RWPE2 (cell line): ENCODE results near the gene ATP2A3.

Experiments used
- ATAC-seq: fragments of 200-7000 bp; cut with Tn5 transposase; 3 replicates; pipeline ENCODE4 v1.9.1; 2021; ENCODE audit warnings: low read depth
- DNase-seq: peaks from one replicate; pipeline ENCODE4 v3.0.0-alpha.2; 2020; ENCODE audit warnings: low spot score
- H3K27ac ChIP-seq: fragments of 450-650 bp; 2 replicates; pipeline ENCODE4 v1.5.1; 2017; ENCODE audit warnings: mild to moderate bottlenecking; ENCODE audit not compliant: poor library complexity, severe bottlenecking
- H3K27me3 ChIP-seq: fragments of 250-450 bp; sonication (Bioruptor Pico); 2 replicates; pipeline ENCODE4 v1.5.1; 2021; ENCODE audit warnings: mild to moderate bottlenecking, moderate library complexity; ENCODE audit not compliant: insufficient read depth, poor library complexity, severe bottlenecking
- H3K36me3 ChIP-seq: fragments of 250-450 bp; sonication (Bioruptor Pico); 2 replicates; pipeline ENCODE4 v1.5.1; 2020; ENCODE audit warnings: low read depth, mild to moderate bottlenecking, moderate library complexity
- H3K4me1 ChIP-seq: fragments of 250-450 bp; sonication (Bioruptor Pico); 2 replicates; pipeline ENCODE4 v1.5.1; 2021; ENCODE audit warnings: mild to moderate bottlenecking, moderate library complexity; ENCODE audit not compliant: insufficient read depth, poor library complexity, severe bottlenecking
- H3K4me3 ChIP-seq: fragments of 250-450 bp; sonication (Bioruptor Pico); 2 replicates; pipeline ENCODE4 v1.5.1; 2021; ENCODE audit warnings: mild to moderate bottlenecking, moderate library complexity; ENCODE audit not compliant: severe bottlenecking
- H3K9me3 ChIP-seq: fragments of 250-450 bp; sonication (Bioruptor Pico); 2 replicates; pipeline ENCODE4 v1.5.1; 2021; ENCODE audit warnings: mild to moderate bottlenecking, moderate library complexity; ENCODE audit not compliant: severe bottlenecking
- CTCF ChIP-seq: fragments of 450-650 bp; IDR thresholded peaks from one replicate; pipeline ENCODE4 v1.5.1; 2017; ENCODE audit warnings: mild to moderate bottlenecking, moderate library complexity; ENCODE audit not compliant: poor library complexity, severe bottlenecking

Gene ATP2A3

GRCh38 chr17:4004517-4005295 lies 40.5 kb upstream of the ATP2A3 start:
- ATAC-seq (no peak), DNase-seq (no peak)
- H3K27me3 ChIP-seq: no peaks in the 10 kb centered on the region
- peak; percentile 73 for TF ChIP-seq CTCF
- H3K36me3 ChIP-seq: peaks cover 14% of the 10 kb centered on the region
- H3K4me3 ChIP-seq: no peak overlapping the region
- no peaks in the 10 kb centered on the region for H3K4me1 ChIP-seq
- no peak overlapping the region for H3K27ac ChIP-seq
- no peaks in the 10 kb centered on the region for H3K9me3 ChIP-seq

- ATAC-seq (no peak), DNase-seq (no peak)
- Histone ChIP-seq H3K4me3 (no peak overlapping the region), H3K9me3 (no peaks in the 10 kb centered on the region), H3K4me1 (no peaks in the 10 kb centered on the region), H3K27ac (no peak overlapping the region), H3K36me3 (peaks cover 12% of the 10 kb centered on the region), H3K27me3 (no peaks in the 10 kb centered on the region)
- no peak for TF ChIP-seq CTCF
Observed at GRCh38 chr17:4003501-4004421, 39.5 kb upstream of the ATP2A3 start.

GRCh38 chr17:4003131-4003500 lies 38.9 kb upstream of the ATP2A3 start:
- no peak for TF ChIP-seq CTCF
- no peaks in the 10 kb centered on the region for H3K4me1 ChIP-seq
- ATAC-seq: no peak
- no peak overlapping the region for H3K4me3 ChIP-seq
- no peaks in the 10 kb centered on the region for H3K9me3 ChIP-seq
- no peaks in the 10 kb centered on the region for H3K27me3 ChIP-seq
- peaks cover 5% of the 10 kb centered on the region for H3K36me3 ChIP-seq
- DNase-seq: no peak
- peak overlapping the region; percentile 31 for H3K27ac ChIP-seq

- DNase-seq: no peak
- no peak for TF ChIP-seq CTCF
- no peak for ATAC-seq
- H3K27ac ChIP-seq: no peak overlapping the region
- no peaks in the 10 kb centered on the region for H3K9me3 ChIP-seq
- H3K4me1 ChIP-seq: no peaks in the 10 kb centered on the region
- H3K36me3 ChIP-seq: no peaks in the 10 kb centered on the region
- no peaks in the 10 kb centered on the region for H3K27me3 ChIP-seq
- no peak overlapping the region for H3K4me3 ChIP-seq
Observed at GRCh38 chr17:4001048-4001590, 36.9 kb upstream of the ATP2A3 start.
